H1 (cell line): ENCODE results near the gene XAB2. TPM values are rescaled to one million over a fixed set of nuclear protein-coding genes. Genes with fewer than 3 reads are reported as not detected.

Experiments used
- NRF1 ChIP-seq: IDR thresholded peaks from 2 replicates; pipeline ENCODE4 v1.6.1; 2011; ENCODE audit warnings: mild to moderate bottlenecking, low read depth, low read length, improper control_type of control experiment
- polyA plus RNA-seq, 7 experiments: library from polyadenylated mRNA; depleted of rRNA in 3 of 7; stranded (reverse) in 5 of 7; unstranded in 2 of 7; fragments of >200 nt in 5 of 7; fragments of 200-250 nt in 2 of 7; gene quantifications; 1 replicate in 5 of 7; 2 replicates in 1 of 7; 4 replicates in 1 of 7; pipeline versions ENCODE4 v1.2.1 to v1.2.3, GENCODE V29; 2011 to 2013; ENCODE audit warnings: missing spikeins in 2 of 7, mixed read lengths in 2 of 7
- total RNA-seq: library from RNA; stranded (reverse); fragmentation: NEBNext Ultra II Directional; extraction: Animal tissue kit (Norgen Biotek cat#: 25700); gene quantifications from 2 replicates; pipeline ENCODE4 v1.2.1, GENCODE V29; 2021
- TF ChIP-seq, protein P1 (sequence below), 3 experiments: IDR thresholded peaks; 1 replicate in 2 of 3; 2 replicates in 1 of 3; pipeline versions ENCODE4 v1.5.1 to v1.6.1; 2011; ENCODE audit warnings: low read length in 3 of 3, mild to moderate bottlenecking in 3 of 3, inconsistent platforms in 2 of 3, low read depth in 1 of 3, moderate library complexity in 1 of 3; ENCODE audit not compliant: insufficient read depth in 1 of 3; ENCODE audit errors: control extremely low read depth in 1 of 3

XAB2 gene
- total and polyA plus RNA-seq, 2 of the 8 experiments (the other 6 are each of a cell fraction or from before 2014, with no cell fraction given), result 48.2 to 49.4 TPM

GRCh38 chr19:7641290-7642276 lies 12.2 kb upstream of the XAB2 start (continued):
- TF ChIP-seq, protein P1, sequence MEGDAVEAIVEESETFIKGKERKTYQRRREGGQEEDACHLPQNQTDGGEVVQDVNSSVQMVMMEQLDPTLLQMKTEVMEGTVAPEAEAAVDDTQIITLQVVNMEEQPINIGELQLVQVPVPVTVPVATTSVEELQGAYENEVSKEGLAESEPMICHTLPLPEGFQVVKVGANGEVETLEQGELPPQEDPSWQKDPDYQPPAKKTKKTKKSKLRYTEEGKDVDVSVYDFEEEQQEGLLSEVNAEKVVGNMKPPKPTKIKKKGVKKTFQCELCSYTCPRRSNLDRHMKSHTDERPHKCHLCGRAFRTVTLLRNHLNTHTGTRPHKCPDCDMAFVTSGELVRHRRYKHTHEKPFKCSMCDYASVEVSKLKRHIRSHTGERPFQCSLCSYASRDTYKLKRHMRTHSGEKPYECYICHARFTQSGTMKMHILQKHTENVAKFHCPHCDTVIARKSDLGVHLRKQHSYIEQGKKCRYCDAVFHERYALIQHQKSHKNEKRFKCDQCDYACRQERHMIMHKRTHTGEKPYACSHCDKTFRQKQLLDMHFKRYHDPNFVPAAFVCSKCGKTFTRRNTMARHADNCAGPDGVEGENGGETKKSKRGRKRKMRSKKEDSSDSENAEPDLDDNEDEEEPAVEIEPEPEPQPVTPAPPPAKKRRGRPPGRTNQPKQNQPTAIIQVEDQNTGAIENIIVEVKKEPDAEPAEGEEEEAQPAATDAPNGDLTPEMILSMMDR (IDR thresholded peaks at IDR 0.05; ENCODE audit: control extremely low read depth in 1 of 3, insufficient read depth in 1 of 3, low read depth in 1 of 3, low read length in 3 of 3), result peak; percentile 45 to 57 (median 51)
- TF ChIP-seq NRF1, result no peak
